Stimulated activated CD4-positive, alpha-beta T cell treated with anti-CD3 and anti-CD28 coated beads, Interleukin-2, amount 100 ng/mL, for 24 hours (primary cell): ENCODE data around the gene NOTCH2NLA.
"Not testable (repeated sequence)": the region's sequence is repeated elsewhere in the genome, so short reads cannot be mapped to it uniquely, and the experiment has no call there.

ENCODE experiments used
- DNase-seq, 2 donors: peaks; one replicate each; pipeline ENCODE4 v3.0.0-alpha.2; 2020

The NOTCH2NLA gene

GRCh38 chr1:146228710-146229477 is at the start of gene NOTCH2NLA:
TSS of gene NOTCH2NLA (minus strand) at chr1:146229021. CDS start at chr1:146189337, 39,684 bp downstream.
- DNase-seq, result peak; percentile 19 to 44

- DNase-seq, result not testable (repeated sequence)
Measured at GRCh38 chr1:146278346-146278745, 49.5 kb upstream of the NOTCH2NLA start.

GRCh38 chr1:146277087-146277486 is 48.3 kb upstream of the NOTCH2NLA start:
- not testable (repeated sequence) for DNase-seq

DNA sequence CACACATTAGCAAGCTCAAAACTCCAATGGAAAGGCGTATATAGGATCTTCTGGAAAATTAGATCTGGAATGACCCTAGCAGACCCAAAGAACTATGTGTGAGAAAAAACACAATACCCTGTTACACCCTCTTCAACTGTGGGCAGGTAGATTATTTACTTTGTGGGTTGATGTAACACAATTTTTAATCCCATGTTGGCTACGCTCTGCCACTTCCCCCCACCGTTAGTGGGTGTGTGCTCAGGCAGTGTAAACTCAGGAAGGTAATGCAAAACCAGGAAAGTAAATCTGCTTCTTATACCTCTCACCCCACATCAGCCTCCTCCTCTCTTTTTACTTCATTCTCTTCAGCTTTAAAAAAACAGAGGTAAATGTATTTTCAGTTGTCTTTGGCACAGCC is 45.3 kb upstream of the NOTCH2NLA start:
- not testable (repeated sequence) for DNase-seq

GRCh38 chr1:146273194-146273593 is 44.4 kb upstream of the NOTCH2NLA start:
- not testable (repeated sequence) for DNase-seq

DNA sequence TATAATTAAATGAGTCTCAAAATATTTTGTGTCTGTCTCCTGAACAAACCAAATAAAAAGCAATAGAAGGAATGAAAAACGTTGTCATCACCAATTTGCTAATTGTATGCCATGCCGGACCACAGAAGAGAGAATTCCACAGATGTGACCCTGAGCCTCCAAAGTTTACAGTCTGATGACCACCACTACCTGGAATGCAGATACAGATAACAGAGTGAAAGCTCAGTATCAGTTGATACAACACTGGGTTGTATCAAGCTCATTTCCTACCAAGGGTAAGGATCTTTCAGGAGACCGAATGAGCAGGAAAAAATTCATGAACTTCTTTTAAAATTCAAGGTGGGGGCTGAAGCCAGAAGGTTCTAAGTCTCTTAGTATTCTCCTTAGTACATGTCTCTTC is 43.9 kb upstream of the NOTCH2NLA start:
- DNase-seq, result not testable (repeated sequence)

GRCh38 chr1:146271977-146272376 is 43.2 kb upstream of the NOTCH2NLA start:
- not testable (repeated sequence) for DNase-seq

- DNase-seq, result not testable (repeated sequence)
Measured at GRCh38 chr1:146270129-146270528, 41.3 kb upstream of the NOTCH2NLA start.

DNA sequence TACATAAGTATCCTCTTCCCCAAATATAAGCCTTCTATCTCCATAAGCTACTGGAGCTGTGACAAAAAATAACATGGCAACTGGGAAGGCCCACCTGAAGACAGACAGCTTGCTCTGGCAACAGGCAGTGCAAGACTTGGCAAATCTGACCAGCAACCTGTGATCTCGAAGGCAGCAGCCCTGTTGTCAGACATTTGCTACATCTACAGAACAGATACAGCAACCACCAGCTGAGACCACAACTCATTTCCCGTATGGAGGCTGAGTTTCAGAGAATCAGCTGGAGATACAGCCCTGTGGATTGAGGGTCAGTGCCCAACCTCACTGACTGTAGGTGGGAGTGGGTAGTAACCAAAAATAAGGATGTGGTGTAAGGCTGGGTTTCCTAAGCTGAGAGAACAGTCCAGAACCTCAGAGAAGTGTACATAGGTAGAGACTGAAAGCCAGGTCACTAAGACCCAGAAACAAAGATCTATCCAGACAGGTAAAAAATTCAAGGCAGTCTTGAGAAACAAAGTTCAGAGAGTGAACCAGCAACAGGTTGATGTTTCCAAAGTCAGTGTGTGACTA is 37.4 kb upstream of the NOTCH2NLA start:
- not testable (repeated sequence) for DNase-seq

DNA sequence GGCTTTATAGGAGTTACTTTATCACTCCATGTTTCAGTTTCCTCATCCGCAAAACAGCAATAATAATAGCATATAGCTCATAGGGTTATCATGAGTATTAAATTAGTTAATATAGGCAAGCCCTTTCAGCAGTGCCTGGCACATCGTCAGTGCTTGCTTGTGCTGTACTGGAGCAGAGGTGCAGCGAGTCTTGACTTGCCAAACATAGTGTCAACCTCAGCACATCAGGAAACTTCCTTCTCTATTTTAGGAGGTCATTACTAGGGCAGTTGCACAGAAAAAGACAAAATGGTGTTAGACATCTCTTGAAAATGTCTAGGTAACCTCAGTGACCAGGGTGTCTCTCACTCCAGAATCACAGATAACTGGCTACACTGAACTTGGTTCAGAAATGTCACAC is 35.9 kb upstream of the NOTCH2NLA start:
- DNase-seq, result not testable (repeated sequence)

DNA sequence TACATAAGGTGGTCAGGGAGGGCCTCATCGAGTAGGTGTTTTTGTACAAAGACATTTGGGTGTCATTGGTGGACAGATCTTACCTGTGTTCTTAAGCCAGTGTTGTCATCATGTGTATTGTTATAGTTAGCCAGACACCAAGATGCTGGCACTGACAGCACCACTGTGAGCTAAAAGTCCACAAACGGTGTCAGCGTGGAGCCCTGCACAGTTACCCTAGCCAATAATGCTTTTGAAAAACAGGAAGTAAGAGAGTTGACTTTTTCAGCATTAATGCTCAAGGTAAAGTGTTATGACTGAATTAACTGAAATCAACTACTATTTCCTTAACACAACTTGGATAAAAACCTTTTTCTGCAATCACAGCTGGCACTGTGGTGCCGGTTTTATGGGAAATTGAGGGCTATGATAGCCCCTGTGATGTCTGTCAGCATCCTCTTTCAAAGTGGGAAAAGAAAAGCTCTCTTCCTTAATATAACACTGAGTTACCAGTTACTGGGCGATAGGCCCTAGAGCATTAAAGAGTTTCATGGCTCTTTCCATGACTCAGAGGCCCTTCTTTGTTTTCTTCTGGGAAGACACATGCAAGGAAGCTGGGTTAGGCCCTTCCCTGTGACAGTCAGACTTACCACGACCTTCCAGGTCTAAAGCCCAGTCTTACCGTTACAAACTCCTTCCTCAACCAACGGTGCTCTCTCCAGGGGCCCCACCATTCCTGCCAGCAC is 31.3 kb upstream of the NOTCH2NLA start:
- DNase-seq, result not testable (repeated sequence)

DNA sequence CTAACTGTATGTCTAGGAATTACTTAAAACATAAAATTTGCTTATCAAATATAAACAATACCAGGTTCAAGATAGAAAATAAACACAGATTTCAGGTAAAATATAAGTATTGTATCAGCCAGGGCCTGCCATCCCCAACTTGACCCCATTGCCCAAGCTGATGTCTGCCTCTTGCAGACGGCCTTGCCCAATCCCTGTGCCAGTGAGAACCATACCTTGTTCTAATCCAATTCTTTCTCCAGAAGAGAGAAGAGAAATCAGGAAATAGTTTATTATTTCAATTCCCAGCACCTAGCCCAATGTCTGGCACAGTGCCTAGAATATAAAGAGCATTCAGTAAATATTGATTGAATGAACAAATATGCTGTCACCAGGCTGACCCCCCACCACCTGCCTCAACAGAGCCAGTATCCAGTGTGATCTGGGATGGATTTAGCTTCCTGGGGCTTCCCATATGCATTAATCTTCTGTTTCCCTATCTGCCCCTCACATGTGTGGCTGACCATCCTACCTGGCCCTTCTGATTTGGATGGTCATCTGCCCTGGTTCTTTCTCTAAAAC is 29.3 kb upstream of the NOTCH2NLA start:
- not testable (repeated sequence) for DNase-seq

DNA sequence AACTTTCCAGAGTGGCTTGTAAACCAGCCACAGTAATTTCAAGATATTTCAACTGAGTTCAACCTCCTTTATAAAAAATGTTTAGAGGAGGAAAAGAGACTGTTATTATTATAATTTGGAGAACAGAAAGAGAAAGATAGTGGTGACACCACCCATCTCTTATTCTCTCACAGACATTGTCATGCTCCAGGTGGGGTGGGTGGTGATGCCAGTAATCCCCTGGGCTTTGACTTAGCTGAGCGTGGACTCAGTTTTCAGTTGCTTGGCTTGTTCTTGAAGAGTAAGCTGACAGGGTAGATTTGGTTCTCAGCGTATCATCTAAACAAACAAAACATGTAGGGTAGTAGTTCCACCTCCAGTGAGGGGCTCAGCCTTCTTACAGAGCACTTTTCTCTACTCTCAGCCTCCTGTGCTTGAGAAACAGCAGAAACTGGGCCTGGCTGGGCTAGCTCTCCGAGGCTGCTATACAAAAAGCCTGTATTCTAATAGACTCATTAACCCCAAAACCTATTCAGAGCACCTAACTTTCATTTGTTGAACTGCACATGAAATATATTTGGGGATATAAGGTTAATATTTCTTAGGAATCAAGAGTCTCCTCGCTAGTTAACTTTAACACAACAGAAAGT is 25.9 kb upstream of the NOTCH2NLA start:
- not testable (repeated sequence) for DNase-seq

GRCh38 chr1:146253249-146253855 is 24.5 kb upstream of the NOTCH2NLA start:
- DNase-seq, result not testable (repeated sequence)

DNA sequence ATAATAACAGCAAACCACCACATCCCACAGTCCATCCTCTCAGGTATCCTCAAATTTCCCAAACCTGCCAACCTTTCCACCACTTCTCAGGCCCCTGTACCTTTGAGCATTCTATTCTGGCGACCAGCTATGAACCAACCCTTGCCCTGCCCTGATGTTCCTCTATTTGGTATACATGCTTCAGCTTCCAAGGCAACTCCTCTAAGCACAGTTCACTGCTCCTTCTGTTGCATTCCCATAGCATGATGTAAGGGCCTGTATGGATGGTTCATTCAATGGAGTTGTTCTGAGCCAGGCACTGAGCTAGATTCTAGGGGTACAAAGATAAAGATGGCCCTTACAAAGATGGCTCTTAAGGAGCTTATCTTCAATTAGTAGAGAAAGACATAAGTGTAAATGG is 22.7 kb upstream of the NOTCH2NLA start:
- not testable (repeated sequence) for DNase-seq

- DNase-seq, result not testable (repeated sequence)
Measured at GRCh38 chr1:146248643-146249042, 19.8 kb upstream of the NOTCH2NLA start.

GRCh38 chr1:146236626-146237025 is 7.8 kb upstream of the NOTCH2NLA start:
- DNase-seq, result not testable (repeated sequence)

GRCh38 chr1:146236026-146236601 is 7.3 kb upstream of the NOTCH2NLA start:
- DNase-seq, result not testable (repeated sequence)

DNA sequence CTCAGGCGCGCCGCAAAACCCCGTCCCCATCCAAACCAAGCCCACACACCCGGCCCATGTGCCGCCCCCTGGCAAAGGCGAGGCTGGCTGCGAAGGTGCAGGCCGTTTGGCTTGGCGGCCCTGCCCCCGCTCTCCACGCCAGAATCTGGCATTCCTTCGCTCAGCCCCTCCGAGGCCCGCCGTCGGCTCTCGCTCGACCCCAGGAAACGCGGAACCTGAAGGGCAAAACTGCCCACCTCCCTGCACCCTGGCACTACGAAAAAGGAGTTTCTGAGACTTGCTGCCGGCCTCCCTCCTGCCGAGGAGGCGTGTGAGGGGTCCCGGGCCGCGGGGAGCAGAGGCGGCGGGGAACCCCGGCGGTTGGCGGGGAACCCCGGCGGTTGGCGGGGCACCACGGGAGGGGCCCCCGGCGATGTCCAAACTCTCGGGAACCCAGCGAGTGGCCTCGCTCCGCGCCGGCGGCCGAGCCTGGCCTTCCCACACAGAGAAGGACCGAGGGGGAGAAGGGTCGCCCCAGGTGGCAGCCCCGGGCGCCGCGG is 608 bp downstream of the NOTCH2NLA start:
- DNase-seq, result peak in 1 of 2 donors; percentile 25

GRCh38 chr1:146174531-146174930 is 54.3 kb downstream of the NOTCH2NLA start:
- not testable (repeated sequence) for DNase-seq

GRCh38 chr1:146167740-146168139 is 61.1 kb downstream of the NOTCH2NLA start:
- not testable (repeated sequence) for DNase-seq

DNA sequence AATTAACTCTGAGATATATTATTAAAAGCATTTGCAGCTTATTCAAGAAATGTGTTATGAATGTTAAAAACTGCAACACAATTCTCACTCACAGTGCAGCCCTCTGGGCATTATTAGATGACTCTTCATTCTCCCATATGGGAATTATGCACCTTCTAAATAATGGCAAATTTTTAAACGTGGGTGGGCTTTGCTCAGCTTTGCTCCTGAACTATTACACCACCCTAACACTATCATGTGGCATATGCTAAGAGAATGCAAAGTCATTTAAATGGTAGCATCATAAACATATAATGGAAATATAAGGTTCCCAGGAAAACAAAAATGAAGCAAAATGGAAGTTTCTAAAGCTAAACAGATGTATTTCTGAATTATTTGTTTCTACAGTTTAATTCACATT is 61.5 kb downstream of the NOTCH2NLA start:
- DNase-seq, result not testable (repeated sequence)
